Osteoblast (primary cell): ENCODE results near the gene SMAP1. TPM values are rescaled to one million over a fixed set of nuclear protein-coding genes. Genes with fewer than 3 reads are reported as not detected.

Experiments used
- DNase-seq: peaks from one replicate; pipeline ENCODE4 v3.0.0; 2011; ENCODE audit warnings: low spot score, mixed read lengths; ENCODE audit not compliant: insufficient read length; ENCODE audit errors: missing footprints
- H2AFZ ChIP-seq: 2 replicates; pipeline ENCODE4 v1.6.0; 2011; ENCODE audit warnings: mild to moderate bottlenecking, low read length
- H3K27ac ChIP-seq: 2 replicates; pipeline ENCODE4 v1.5.1; 2011; ENCODE audit warnings: mild to moderate bottlenecking, low read depth, low read length, moderate library complexity
- H3K27me3 ChIP-seq: 2 replicates; pipeline ENCODE4 v1.6.0; 2012; ENCODE audit warnings: mild to moderate bottlenecking, control low read depth, inconsistent platforms, low read length, moderate library complexity; ENCODE audit not compliant: insufficient read depth
- H3K36me3 ChIP-seq: 2 replicates; pipeline ENCODE4 v1.5.1; 2011; ENCODE audit warnings: mild to moderate bottlenecking, low read length, control low read depth, moderate library complexity; ENCODE audit not compliant: insufficient read depth
- H3K4me1 ChIP-seq: 2 replicates; pipeline ENCODE4 v1.5.1; 2011; ENCODE audit warnings: mild to moderate bottlenecking, low read length, control low read depth, moderate library complexity; ENCODE audit not compliant: insufficient read depth
- H3K4me2 ChIP-seq: 2 replicates; pipeline ENCODE4 v1.6.0; 2011; ENCODE audit warnings: mild to moderate bottlenecking, low read length; ENCODE audit not compliant: insufficient read depth
- H3K4me3 ChIP-seq: fragments of 200-600 bp; sonication (generic); 3 replicates; pipeline ENCODE4 v1.5.1; 2012; ENCODE audit warnings: mild to moderate bottlenecking, low read length, inconsistent platforms; ENCODE audit not compliant: insufficient read depth
- H3K79me2 ChIP-seq: 2 replicates; pipeline ENCODE4 v1.6.0; 2012; ENCODE audit warnings: mild to moderate bottlenecking, low read length, control low read depth, inconsistent platforms; ENCODE audit not compliant: insufficient read depth
- H3K9me3 ChIP-seq: 2 replicates; pipeline ENCODE4 v1.5.1; 2011; ENCODE audit warnings: low read depth, low read length, control low read depth
- H4K20me1 ChIP-seq: 2 replicates; pipeline ENCODE4 v1.6.0; 2012; ENCODE audit warnings: mild to moderate bottlenecking, low read length, control low read depth; ENCODE audit not compliant: insufficient read depth
- CTCF ChIP-seq: IDR thresholded peaks from 2 replicates; pipeline ENCODE4 v1.5.1; 2011; ENCODE audit warnings: mild to moderate bottlenecking, low read depth, low read length, moderate library complexity; ENCODE audit errors: extremely low read depth
- total RNA-seq: library from RNA; depleted of rRNA; stranded (reverse); fragments of >200 nt; gene quantifications from 2 replicates; pipeline ENCODE4 v1.2.3, GENCODE V29; 2012

The SMAP1 gene
- total RNA-seq, 1 donor = 33.7 TPM

DNA sequence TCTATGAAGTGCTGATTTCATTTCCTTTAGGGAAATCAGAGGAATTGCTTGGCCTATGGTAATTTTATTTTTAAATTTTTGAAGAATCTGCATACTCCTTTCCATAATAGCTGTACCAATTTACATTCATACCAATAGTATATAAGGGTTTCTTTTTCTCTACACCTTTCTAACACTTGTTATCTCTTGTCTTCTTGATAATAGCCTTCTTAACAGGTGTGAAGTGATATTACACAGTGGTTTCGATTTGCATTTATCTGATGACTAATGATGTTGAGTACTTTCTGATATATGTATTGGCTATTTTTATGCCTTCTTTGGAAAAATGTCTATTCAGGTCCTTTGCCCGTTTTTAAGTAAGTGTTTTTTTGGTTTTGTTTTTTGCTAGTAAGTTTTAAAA lies 40.8 kb downstream of the SMAP1 start:
- peaks cover 36% of the 10 kb centered on the region for H3K79me2 ChIP-seq

GRCh38 chr6:70709826-70710225 lies 42.1 kb downstream of the SMAP1 start:
- Histone ChIP-seq H3K4me1 (no peaks in the 10 kb centered on the region), H3K4me3 (no peak overlapping the region), H3K9me3 (no peaks in the 10 kb centered on the region), H3K27me3 (no peaks in the 10 kb centered on the region), H4K20me1 (peaks cover 15% of the 10 kb centered on the region), H2AFZ (no peak overlapping the region), H3K79me2 (peaks cover 41% of the 10 kb centered on the region), H3K4me2 (no peak overlapping the region), H3K36me3 (no peaks in the 10 kb centered on the region), H3K27ac (no peak overlapping the region)
- DNase-seq = no peak
- no peak for TF ChIP-seq CTCF

More for the DNA sequence above, 40.8 kb downstream of the SMAP1 start:
- no peaks in the 10 kb centered on the region for H3K4me1 ChIP-seq
- no peak for DNase-seq
- no peaks in the 10 kb centered on the region for H3K36me3 ChIP-seq
- H2AFZ ChIP-seq = no peak overlapping the region
- H3K4me2 ChIP-seq = no peak overlapping the region
- no peaks in the 10 kb centered on the region for H3K9me3 ChIP-seq
- H3K4me3 ChIP-seq = no peak overlapping the region
- peaks cover 17% of the 10 kb centered on the region for H4K20me1 ChIP-seq
- no peak for TF ChIP-seq CTCF
- no peaks in the 10 kb centered on the region for H3K27me3 ChIP-seq
- H3K27ac ChIP-seq = no peak overlapping the region

DNA sequence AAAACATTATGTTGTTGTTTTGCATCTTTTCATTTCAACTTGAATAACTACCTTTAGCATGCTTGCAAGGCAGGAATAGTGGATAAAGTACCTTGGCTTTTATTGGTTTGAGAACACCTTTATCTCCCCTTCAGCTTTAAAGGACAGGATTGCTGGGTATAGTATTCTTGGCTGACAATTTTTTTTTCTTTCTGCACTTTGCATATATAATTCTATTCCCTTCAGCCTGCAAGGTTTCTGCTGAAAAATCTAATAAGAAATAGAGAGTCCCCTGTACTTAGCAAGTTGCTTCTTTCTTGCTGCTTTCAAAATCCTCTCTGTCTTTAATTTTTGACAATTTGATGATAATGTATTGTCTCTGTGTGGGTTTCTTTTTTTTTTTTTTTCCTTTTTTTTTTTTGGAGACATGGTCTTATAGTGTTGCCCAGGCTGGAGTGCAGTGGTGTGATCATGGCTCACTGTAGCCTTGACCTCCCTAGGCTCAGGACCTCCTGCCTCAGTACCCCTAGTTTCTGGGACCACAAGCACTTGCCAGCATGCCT lies 47.1 kb downstream of the SMAP1 start:
- no peak for TF ChIP-seq CTCF
- no peak for DNase-seq
- Histone ChIP-seq H3K79me2 (peaks cover 61% of the 10 kb centered on the region), H3K9me3 (no peaks in the 10 kb centered on the region), H3K27me3 (no peaks in the 10 kb centered on the region), H3K4me3 (no peak overlapping the region), H2AFZ (no peak overlapping the region), H3K4me2 (no peak overlapping the region), H3K4me1 (no peaks in the 10 kb centered on the region), H4K20me1 (peaks cover 10% of the 10 kb centered on the region), H3K27ac (no peak overlapping the region), H3K36me3 (no peaks in the 10 kb centered on the region)

- H3K36me3 ChIP-seq = no peaks in the 10 kb centered on the region
- TF ChIP-seq CTCF = no peak
- DNase-seq = peak; percentile 13
- no peak overlapping the region for H2AFZ ChIP-seq
- no peak overlapping the region for H3K4me2 ChIP-seq
- H3K9me3 ChIP-seq = no peaks in the 10 kb centered on the region
- no peak overlapping the region for H3K27ac ChIP-seq
- H4K20me1 ChIP-seq = peaks cover 14% of the 10 kb centered on the region
- no peak overlapping the region for H3K4me3 ChIP-seq
- H3K79me2 ChIP-seq = peaks cover 55% of the 10 kb centered on the region
- no peaks in the 10 kb centered on the region for H3K4me1 ChIP-seq
- H3K27me3 ChIP-seq = no peaks in the 10 kb centered on the region
Measured at GRCh38 chr6:70717038-70717801, 49.5 kb downstream of the SMAP1 start.
